Measurements from ENCODE around the gene RTTN.

DNA sequence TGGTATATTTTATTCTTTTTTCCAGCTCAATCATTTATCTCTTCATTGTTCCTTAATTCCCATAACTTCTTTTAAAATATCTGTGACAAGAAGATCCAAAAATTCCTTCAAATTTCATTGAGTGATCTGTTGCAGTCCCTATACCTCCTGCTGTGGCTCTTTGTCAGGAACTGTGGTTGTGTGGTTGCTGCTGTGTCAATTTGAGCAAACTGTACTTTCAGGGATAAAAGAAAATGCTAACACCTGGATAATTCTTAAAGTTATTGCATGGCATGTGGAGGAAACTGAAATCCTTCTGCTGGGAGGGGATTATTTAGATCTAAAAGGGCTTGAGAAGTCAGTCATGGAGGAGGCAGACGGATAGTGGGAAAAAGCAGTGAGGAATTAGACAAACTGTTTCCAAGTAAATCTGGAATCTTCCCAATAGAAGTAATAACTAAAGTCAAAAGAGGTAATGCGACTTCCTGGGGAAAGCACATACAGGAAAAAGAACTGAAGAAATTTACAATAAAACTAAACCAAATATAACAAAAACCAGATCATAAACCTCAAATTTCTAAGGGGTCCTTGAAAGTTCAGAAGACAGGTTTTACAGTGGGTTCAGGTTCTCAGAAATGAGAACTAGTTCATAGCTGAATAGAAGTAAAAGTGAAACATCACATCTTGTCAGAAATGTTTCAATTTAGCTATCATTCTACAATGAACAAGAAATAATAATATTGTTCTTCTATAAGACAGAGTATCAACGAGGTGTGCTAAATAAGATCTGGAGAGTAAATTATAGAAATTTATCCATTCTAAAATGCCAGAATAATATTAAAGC lies 224.3 kb downstream of the RTTN start:
- TF ChIP-seq, protein P1, sequence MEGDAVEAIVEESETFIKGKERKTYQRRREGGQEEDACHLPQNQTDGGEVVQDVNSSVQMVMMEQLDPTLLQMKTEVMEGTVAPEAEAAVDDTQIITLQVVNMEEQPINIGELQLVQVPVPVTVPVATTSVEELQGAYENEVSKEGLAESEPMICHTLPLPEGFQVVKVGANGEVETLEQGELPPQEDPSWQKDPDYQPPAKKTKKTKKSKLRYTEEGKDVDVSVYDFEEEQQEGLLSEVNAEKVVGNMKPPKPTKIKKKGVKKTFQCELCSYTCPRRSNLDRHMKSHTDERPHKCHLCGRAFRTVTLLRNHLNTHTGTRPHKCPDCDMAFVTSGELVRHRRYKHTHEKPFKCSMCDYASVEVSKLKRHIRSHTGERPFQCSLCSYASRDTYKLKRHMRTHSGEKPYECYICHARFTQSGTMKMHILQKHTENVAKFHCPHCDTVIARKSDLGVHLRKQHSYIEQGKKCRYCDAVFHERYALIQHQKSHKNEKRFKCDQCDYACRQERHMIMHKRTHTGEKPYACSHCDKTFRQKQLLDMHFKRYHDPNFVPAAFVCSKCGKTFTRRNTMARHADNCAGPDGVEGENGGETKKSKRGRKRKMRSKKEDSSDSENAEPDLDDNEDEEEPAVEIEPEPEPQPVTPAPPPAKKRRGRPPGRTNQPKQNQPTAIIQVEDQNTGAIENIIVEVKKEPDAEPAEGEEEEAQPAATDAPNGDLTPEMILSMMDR (IDR thresholded peaks at IDR 0.05; ENCODE audit: low read depth, low read length) = no peak
- TF ChIP-seq MYC (IDR thresholded peaks at IDR 0.05; ENCODE audit: low read depth, low read length) (no peak), POLR2A (IDR thresholded peaks at IDR 0.05; ENCODE audit: extremely low read depth, insufficient read length) (no peak)
